Body of pancreas (tissue), 4 donors: ENCODE data around the gene CEACAM8.

Experiments used
- CTCF ChIP-seq, 7 experiments: fragments of 450-650 bp in 4 of 7; fragments of 200-600 bp in 3 of 7; sonication (generic) in 3 of 7; IDR thresholded peaks; one replicate each; pipeline ENCODE4 v1.5.1; 2016 to 2019; ENCODE audit warnings: antibody characterized with exemption in 7 of 7
- POLR2A ChIP-seq, 3 donors: fragments of 450-650 bp; IDR thresholded peaks; one replicate each; pipeline ENCODE4 v1.6.1; 2016; ENCODE audit warnings: antibody characterized with exemption in 3 of 3, mild to moderate bottlenecking in 2 of 3

- TF ChIP-seq CTCF (IDR thresholded peaks at IDR 0.05) (no peak), POLR2A (IDR thresholded peaks at IDR 0.05) (no peak)
Observed at GRCh38 chr19:42553292-42554045, 41.3 kb downstream of the CEACAM8 start.
